Panc1 (cell line): ENCODE measurements around the gene MC1R. TPM values are rescaled to one million over a fixed set of nuclear protein-coding genes. Genes with fewer than 3 reads are reported as not detected.

Source experiments
- ATAC-seq: fragments of 200-7000 bp; cut with Tn5 transposase; 2 replicates; pipeline ENCODE4 v1.9.1; 2020; ENCODE audit warnings: mild to moderate bottlenecking, moderate library complexity
- BruUV-seq: library from RNA; stranded (reverse); fragments of 400-500 nt; replicated peaks from 2 replicates; lab custom pipeline; 2021; lab: Mats Ljungman, UMichigan
- CTCF ChIA-PET: fragments of 300-600 bp; sonication (Branson Sonifier 250); formaldehyde crosslinking; loops from one replicate; lab custom pipeline; 2022; ENCODE audit warnings: antibody characterized with exemption; lab: Charles Lee
- POLR2A ChIA-PET: fragments of 300-600 bp; sonication (Branson Sonifier 250); formaldehyde crosslinking; loops from one replicate; lab custom pipeline; 2022; ENCODE audit warnings: antibody characterized with exemption; lab: Charles Lee
- DNase-seq: peaks from one replicate; pipeline ENCODE4 v3.0.0-alpha.2; 2010; ENCODE audit warnings: low read depth, low spot score
- H3K27ac ChIP-seq: 2 replicates; pipeline ENCODE4 v1.5.1; 2011; ENCODE audit warnings: mild to moderate bottlenecking, low read length, inconsistent platforms
- H3K27me3 ChIP-seq: fragments of 200-500 bp; sonication (Bioruptor generic); 2 replicates; pipeline ENCODE4 v1.6.0; 2014; ENCODE audit warnings: low read length, inconsistent platforms; ENCODE audit not compliant: control insufficient read depth, insufficient read depth
- H3K36me3 ChIP-seq: fragments of 200-500 bp; sonication (Bioruptor generic); 2 replicates; pipeline ENCODE4 v1.5.1; 2014; ENCODE audit warnings: inconsistent platforms, mild to moderate bottlenecking, low read length, moderate library complexity; ENCODE audit not compliant: control insufficient read depth, insufficient read depth
- H3K4me1 ChIP-seq: 2 replicates; pipeline ENCODE4 v1.5.1; 2011; ENCODE audit warnings: inconsistent platforms, mild to moderate bottlenecking, low read length, moderate library complexity; ENCODE audit not compliant: control insufficient read depth, insufficient read depth
- H3K4me3 ChIP-seq, 2 experiments: 2 replicates each; pipeline ENCODE4 v1.5.1; 2011 to 2012; ENCODE audit warnings: low read depth in 2 of 2, low read length in 2 of 2, mild to moderate bottlenecking in 2 of 2, inconsistent platforms in 1 of 2, moderate library complexity in 1 of 2
- H3K9me3 ChIP-seq: fragments of 200-500 bp; sonication (Bioruptor generic); 2 replicates; pipeline ENCODE4 v1.5.1; 2014; ENCODE audit warnings: low read depth, mild to moderate bottlenecking, inconsistent platforms, low read length, moderate library complexity; ENCODE audit not compliant: control insufficient read depth, insufficient read depth
- POLR2AphosphoS5 ChIP-seq: IDR thresholded peaks from 2 replicates; pipeline ENCODE4 v1.6.1; 2012; ENCODE audit warnings: mild to moderate bottlenecking, low read depth, low read length, moderate library complexity
- SIN3A ChIP-seq: IDR thresholded peaks from 2 replicates; pipeline ENCODE4 v1.6.1; 2012; ENCODE audit warnings: low read depth, mild to moderate bottlenecking, low read length, moderate library complexity, borderline replicate concordance; ENCODE audit not compliant: insufficient read depth
- TCF7L2 ChIP-seq: IDR thresholded peaks from 2 replicates; pipeline ENCODE4 v1.6.1; 2011; ENCODE audit warnings: mild to moderate bottlenecking, low read depth, low read length, inconsistent platforms
- in situ Hi-C: cut with HindIII; loops from 2 replicates; pipeline ENCODE4 v1.10.0; 2016; ENCODE audit warnings: low sequenced_read_pairs, low pct_unique_long_range_greater_than_20kb
- intact Hi-C: fragments of 100-400 bp; cut with micrococcal nuclease; formaldehyde crosslinking; loops from one replicate; pipeline ENCODE4 v1.10.0; 2022; ENCODE audit not compliant: unreplicated experiment
- total RNA-seq: library from RNA; stranded (reverse); gene quantifications from one replicate; pipeline ENCODE4 v1.2.1, GENCODE V29; 2021; ENCODE audit not compliant: unreplicated experiment
- TF ChIP-seq, protein P1 (sequence below): fragments of 450-650 bp; IDR thresholded peaks from 2 replicates; pipeline ENCODE4 v1.5.1; 2017; ENCODE audit warnings: mild to moderate bottlenecking
- TF ChIP-seq, protein P2 (sequence below), 2 experiments: IDR thresholded peaks; 2 replicates each; pipeline ENCODE4 v1.6.1; 2011 to 2012; ENCODE audit warnings: low read depth in 2 of 2, control low read depth in 1 of 2, low read length in 1 of 2, mild to moderate bottlenecking in 1 of 2, moderate library complexity in 1 of 2; ENCODE audit not compliant: insufficient read depth in 1 of 2

MC1R gene
- total RNA-seq, 1 experiment from 2014 or later = 8.7 TPM

DNA sequence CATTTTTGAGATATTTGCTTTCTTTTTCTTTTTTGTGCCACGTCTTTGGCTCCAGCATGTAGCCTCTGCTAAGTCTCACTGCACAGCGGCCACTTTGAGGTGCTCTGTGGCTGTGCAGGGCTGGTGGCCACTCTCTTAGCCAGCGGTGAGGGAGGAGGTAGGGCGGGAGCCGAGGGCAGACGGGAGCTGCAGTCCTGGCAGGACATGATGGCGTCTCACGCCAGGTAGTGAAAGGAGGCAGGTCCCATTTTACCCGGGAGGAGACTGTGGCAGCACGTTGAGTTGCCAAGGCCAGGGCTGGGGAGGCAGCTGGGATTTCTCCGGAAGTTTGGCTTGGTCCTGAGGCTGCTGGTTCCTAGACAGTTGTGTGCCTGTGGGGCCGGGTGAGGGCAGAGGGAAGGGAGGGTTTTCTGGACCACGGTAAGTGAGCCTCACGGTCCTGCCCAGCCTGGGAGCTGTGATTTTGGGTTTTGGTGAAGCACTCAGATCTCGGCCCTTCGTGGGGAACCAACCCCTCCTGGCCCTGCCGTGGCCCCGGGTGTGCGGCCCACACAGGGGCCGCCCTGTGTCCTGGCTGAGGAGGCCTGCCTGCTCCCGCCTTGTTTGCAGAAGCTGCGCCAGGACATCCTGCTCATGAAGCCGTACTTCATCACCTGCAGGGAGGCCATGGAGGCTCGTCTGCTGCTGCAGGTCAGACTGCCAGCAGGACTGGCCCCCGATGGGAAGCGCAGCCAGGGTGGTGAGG is 44.3 kb downstream of the MC1R start:
- Histone ChIP-seq H3K27ac (no peak overlapping the region), H3K4me3 (no peak overlapping the region), H3K9me3 (no peaks in the 10 kb centered on the region), H3K36me3 (no peaks in the 10 kb centered on the region), H3K4me1 (no peaks in the 10 kb centered on the region), H3K27me3 (no peaks in the 10 kb centered on the region)
- BruUV-seq = no TSS peak
- no peak for ATAC-seq
- in situ Hi-C loops = no loop called here
- intact Hi-C loops = no loop called here
- no peak for DNase-seq
- TF ChIP-seq SIN3A (no peak), POLR2AphosphoS5 (no peak), TCF7L2 (no peak)
- TF ChIP-seq, protein P1, sequence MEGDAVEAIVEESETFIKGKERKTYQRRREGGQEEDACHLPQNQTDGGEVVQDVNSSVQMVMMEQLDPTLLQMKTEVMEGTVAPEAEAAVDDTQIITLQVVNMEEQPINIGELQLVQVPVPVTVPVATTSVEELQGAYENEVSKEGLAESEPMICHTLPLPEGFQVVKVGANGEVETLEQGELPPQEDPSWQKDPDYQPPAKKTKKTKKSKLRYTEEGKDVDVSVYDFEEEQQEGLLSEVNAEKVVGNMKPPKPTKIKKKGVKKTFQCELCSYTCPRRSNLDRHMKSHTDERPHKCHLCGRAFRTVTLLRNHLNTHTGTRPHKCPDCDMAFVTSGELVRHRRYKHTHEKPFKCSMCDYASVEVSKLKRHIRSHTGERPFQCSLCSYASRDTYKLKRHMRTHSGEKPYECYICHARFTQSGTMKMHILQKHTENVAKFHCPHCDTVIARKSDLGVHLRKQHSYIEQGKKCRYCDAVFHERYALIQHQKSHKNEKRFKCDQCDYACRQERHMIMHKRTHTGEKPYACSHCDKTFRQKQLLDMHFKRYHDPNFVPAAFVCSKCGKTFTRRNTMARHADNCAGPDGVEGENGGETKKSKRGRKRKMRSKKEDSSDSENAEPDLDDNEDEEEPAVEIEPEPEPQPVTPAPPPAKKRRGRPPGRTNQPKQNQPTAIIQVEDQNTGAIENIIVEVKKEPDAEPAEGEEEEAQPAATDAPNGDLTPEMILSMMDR = no peak
- TF ChIP-seq, protein P2, sequence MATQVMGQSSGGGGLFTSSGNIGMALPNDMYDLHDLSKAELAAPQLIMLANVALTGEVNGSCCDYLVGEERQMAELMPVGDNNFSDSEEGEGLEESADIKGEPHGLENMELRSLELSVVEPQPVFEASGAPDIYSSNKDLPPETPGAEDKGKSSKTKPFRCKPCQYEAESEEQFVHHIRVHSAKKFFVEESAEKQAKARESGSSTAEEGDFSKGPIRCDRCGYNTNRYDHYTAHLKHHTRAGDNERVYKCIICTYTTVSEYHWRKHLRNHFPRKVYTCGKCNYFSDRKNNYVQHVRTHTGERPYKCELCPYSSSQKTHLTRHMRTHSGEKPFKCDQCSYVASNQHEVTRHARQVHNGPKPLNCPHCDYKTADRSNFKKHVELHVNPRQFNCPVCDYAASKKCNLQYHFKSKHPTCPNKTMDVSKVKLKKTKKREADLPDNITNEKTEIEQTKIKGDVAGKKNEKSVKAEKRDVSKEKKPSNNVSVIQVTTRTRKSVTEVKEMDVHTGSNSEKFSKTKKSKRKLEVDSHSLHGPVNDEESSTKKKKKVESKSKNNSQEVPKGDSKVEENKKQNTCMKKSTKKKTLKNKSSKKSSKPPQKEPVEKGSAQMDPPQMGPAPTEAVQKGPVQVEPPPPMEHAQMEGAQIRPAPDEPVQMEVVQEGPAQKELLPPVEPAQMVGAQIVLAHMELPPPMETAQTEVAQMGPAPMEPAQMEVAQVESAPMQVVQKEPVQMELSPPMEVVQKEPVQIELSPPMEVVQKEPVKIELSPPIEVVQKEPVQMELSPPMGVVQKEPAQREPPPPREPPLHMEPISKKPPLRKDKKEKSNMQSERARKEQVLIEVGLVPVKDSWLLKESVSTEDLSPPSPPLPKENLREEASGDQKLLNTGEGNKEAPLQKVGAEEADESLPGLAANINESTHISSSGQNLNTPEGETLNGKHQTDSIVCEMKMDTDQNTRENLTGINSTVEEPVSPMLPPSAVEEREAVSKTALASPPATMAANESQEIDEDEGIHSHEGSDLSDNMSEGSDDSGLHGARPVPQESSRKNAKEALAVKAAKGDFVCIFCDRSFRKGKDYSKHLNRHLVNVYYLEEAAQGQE (IDR thresholded peaks at IDR 0.05; ENCODE audit: insufficient read depth in 1 of 2, low read depth in 2 of 2, low read length in 1 of 2) = no peak
- CTCF ChIA-PET = no interaction called here
- POLR2A ChIA-PET = no interaction called here

DNA sequence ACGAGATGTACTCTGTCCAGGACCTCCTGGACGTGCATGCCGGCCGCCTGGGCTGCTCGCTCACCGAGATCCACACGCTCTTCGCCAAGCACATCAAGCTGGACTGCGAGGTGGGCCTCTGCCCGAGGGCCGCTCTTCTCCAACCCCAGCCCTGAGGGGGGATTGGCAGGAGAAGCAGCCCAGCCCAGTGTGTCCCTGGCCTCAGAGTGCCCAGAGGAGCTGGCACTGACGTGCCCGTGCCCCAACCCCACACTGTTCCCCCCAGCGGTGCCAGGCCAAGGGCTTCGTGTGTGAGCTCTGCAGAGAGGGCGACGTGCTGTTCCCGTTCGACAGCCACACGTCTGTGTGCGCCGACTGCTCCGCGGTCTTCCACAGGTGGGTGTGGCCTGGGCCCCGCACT is 45.5 kb downstream of the MC1R start:
- intact Hi-C loops = no loop called here
- Histone ChIP-seq H3K4me1 (no peaks in the 10 kb centered on the region), H3K27ac (no peak overlapping the region), H3K9me3 (no peaks in the 10 kb centered on the region), H3K36me3 (no peaks in the 10 kb centered on the region), H3K27me3 (no peaks in the 10 kb centered on the region), H3K4me3 (no peak overlapping the region)
- POLR2A ChIA-PET = no interaction called here
- CTCF ChIA-PET = no interaction called here
- in situ Hi-C loops = no loop called here
- no TSS peak for BruUV-seq
- TF ChIP-seq POLR2AphosphoS5 (no peak), SIN3A (no peak), TCF7L2 (no peak)
- TF ChIP-seq, protein P2 (IDR thresholded peaks at IDR 0.05; ENCODE audit: insufficient read depth in 1 of 2, low read depth in 2 of 2, low read length in 1 of 2) = no peak
- TF ChIP-seq, protein P1 = no peak
- DNase-seq (no peak), ATAC-seq (no peak)
